GM11168 (cell line): ENCODE measurements around the gene ATP2B1.
"Not testable (repeated sequence)": the region's sequence is repeated elsewhere in the genome, so short reads cannot be mapped to it uniquely, and the experiment has no call there.

Source experiments
- in situ Hi-C: fragments of 300-500 bp; cut with MboI; formaldehyde crosslinking; loops from one replicate; pipeline ENCODE4 v1.12.0; 2022; ENCODE audit warnings: low sequenced_read_pairs; ENCODE audit not compliant: unreplicated experiment

The ATP2B1 gene

DNA sequence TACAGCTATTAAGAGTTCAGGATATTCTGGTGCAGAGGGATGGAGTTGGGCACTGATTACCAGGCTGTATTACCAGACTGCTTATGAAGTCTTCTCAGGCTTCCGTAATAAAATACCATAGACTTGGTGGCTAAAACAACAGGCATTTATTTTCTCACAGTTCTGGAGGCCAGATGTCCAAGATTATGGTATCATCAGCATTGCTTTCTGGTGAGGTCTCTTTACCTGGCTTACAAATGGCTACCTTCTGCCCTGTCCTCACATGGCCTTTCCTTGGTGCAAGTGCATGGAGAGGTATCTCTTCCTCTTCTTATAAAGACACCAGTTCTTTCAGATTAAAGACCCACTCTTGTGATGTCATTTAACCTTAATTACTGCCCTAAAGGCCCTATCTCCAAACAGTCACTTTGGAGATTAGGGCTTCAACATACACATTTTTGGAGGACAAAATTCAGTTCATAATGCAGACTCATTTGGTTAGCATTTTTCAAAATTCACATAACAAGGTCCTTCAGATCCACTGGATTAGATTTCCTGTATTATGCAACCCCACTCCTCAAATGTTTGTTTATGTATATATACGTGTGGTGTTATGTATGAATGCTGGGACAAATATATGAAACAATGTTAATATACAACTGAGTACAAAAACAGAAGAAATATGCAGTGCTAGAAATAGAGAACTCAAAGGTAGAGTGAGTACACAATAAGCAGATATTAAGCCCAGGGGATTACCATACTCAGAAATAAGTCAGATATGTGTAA lies 9.3 kb upstream of the ATP2B1 start:
- in situ Hi-C loops: loop anchor here (10.0 kb wide), 1 partner anchor 207 kb away; no protein-coding TSS in a partner anchor

- in situ Hi-C loops: loop anchor here (10.0 kb wide), 1 partner anchor 212 kb away; no protein-coding TSS in a partner anchor
Observed at GRCh38 chr12:89712706-89713105, 4.1 kb upstream of the ATP2B1 start.

GRCh38 chr12:89710873-89711750 lies 2.5 kb upstream of the ATP2B1 start:
- in situ Hi-C loops: loop anchor here (10.0 kb wide), 1 partner anchor 214 kb away; no protein-coding TSS in a partner anchor

DNA sequence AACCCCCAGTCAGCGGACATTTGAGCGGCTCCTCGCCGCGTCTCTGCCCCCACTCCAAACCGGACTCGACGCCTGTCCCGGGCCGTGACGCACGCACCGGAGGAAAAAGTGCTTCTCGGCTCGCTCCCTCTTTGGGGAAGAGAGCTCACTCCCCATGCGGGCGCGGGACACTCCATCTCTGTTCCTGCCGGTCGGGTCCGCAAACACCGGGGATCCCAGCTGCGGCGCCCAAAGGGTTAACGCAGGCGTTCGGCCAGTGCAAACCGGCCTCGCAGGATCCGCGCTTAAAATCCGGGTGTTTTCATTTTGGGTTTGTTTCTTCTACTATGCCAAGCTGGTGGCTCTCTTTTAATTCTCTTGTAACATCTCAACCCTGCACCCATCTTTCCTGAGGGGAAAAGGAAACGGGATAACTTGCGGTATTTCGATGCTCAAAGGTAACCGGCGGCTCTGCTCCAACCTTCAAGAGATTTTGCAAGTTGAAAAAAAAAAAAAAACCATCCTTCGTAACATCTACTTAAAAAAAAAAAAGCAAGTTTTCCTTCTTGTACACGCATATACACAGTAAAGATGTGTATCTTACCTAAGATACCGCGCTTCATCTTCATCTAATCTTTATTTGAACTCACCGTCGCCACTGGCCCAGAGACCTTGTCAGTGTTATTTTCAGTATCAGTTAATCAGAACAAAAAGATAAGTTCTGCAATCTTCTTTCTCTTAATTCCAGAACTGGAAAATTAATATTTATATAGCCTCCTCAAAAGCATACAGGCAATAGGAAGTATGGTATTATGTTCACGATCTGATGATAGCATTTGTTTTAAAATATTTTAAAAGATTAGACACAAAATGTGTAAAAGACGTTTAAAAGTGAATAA lies 1.6 kb upstream of the ATP2B1 start:
- in situ Hi-C loops: loop anchor here (10.0 kb wide), 1 partner anchor 215 kb away; no protein-coding TSS in a partner anchor

DNA sequence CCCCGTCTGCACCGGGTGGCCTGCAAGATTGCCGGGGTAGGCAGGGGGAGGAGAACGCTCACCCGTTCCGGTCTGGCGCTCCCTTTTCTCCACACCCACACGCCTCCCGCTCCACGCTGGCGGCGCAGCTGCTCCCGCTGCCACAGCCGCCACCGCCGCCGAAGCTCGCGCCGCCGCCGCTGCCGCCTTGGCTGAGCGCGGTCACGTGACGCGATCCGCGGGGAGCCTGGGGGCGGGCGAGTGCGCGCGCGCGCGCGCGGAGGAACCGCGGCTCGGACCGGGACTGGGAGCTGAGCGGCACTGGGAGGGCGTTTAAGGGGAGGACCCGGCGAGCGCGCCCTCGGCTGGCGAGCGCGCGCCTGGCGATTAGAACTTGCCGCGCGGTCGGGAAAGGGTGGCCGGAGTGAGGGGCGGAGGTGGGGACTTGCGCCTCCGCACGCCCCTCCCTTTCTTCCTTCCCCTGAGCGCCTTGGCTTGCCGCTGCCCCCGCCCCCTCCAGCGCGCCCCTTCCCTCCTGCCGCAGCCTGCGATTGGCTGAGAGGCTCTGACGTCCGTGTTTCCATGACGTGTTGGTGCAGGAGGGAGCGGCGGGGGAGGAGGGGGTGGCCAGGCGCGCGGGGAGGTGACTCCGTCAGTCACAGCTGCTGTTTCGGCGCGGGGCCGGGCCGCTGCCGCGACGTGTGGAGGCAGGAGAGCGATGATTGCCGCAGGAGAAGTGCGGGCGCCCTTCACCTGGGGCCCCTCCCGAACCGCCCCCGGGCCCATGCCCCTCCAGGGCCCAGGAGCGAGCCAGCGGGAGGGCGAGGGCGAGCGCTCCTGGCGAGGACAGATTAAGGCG lies 738 bp upstream of the ATP2B1 start:
- in situ Hi-C loops: no loop called here

GRCh38 chr12:89707703-89708564 lies 704 bp downstream of the ATP2B1 start:
- in situ Hi-C loops: no loop called here

DNA sequence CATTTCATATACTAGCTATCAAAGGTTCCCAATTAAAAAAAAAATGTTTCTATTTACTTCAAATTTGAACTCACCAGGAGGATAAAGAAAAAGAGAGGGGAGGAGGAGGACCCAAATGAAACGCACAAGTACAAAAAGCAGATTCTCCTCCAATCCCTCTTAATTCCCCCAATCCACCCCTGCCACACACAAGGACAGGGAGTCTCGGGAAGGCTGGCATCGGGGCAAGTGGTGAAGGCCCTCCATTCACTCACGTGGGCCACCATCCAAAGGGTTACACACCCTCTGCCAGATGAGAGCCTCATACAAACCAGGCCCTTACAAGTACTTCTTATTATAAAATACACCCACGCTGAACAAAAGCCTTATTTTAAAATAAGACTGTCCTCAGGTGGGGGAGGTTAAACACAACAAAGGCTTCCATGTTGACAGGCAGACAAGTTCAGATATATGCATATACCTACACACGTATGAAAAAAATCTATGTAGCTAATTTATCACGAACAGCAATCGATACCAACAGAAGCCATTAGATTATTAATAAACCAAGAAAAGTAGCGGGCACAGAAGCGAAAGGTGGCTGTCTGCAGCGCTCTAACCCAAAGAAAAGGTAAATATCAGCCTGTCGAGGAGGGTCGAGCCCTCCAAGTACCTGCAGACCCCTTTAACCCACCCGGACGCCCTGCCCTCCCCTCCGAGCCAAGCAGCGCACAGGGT lies 1.5 kb downstream of the ATP2B1 start:
- in situ Hi-C loops: no loop called here

- in situ Hi-C loops: no loop called here
Observed at GRCh38 chr12:89706551-89706950, 2.1 kb downstream of the ATP2B1 start.

DNA sequence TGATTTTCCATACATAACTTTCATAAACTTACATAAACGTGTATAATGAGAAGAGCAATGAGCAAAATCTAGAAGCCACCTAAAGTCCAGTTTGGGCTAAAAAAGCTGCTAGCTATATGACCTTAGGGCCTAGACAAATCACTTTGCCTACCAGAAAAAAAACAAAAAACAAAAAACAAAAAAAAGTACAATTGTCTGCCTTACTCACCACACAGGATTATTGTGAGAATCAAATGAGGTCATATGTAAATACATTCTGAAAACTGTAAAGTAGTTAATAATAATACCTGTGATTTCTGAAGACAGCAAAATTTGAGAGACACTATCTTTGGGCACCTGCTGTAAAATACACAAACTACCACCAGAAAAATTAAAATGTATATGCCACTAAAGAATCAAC lies 4.2 kb downstream of the ATP2B1 start:
- in situ Hi-C loops: no loop called here

GRCh38 chr12:89703768-89704167 lies 4.9 kb downstream of the ATP2B1 start:
- in situ Hi-C loops: no loop called here

DNA sequence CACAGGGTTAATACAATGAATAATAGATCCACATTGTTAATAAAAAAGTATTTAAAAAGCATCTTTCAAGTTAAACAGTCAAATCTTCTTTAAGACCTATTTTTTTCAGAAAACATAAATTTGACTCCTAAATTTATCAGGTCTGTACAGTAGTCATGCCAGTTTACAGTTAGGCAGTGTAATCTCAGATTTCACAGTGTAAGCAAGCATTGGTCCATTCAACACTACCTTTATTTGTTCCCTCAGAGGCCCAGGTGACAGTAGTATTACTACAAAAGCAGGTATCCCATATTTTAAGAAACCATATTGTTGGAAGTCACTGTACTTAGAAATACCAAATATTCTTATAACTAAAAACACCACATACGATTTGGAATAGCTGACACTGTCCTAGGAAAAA lies 6.1 kb downstream of the ATP2B1 start:
- in situ Hi-C loops: no loop called here

- in situ Hi-C loops: no loop called here
Observed at GRCh38 chr12:89701606-89702206, 6.9 kb downstream of the ATP2B1 start.

GRCh38 chr12:89700191-89700810 lies 8.3 kb downstream of the ATP2B1 start:
- in situ Hi-C loops: no loop called here

DNA sequence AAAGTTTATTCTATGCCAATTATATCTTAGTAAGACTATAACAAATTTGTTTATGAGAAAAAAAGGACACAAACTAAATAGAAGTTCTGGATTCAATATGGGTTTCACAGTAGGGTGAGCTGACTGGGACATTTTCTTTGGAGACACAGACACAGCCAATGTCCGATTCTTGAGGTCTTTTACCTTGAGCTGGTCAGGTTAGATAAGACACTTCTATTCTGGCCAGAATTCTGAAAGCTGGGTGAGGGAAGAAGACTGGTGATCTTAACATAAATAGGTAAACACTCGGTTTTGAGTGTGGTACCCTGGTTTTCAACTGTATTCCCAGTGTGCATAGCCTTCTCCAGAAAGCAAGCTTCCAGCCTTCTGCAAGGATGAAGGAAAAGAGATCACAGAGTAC lies 10.0 kb downstream of the ATP2B1 start:
- in situ Hi-C loops: no loop called here

- in situ Hi-C loops: not testable (repeated sequence)
Observed at GRCh38 chr12:89697728-89698127, 10.9 kb downstream of the ATP2B1 start.

DNA sequence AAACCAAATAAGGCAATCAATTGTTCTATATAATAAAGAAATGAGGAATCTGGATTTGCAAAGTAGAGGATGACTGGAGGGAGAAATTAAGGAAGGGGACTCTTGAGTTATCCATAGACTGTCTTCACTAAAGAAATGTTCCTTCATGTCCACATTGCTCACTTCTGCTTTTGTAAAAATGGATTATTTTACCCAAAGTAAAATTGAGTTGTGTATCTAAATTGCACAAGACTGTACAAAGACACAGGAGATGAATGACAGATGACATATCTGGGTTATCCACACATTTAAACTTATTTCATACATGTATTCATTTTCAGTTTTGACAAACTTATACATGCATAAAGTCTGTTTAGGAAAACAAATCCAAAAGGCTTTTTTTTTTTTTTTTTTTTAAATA lies 11.3 kb downstream of the ATP2B1 start:
- in situ Hi-C loops: no loop called here

DNA sequence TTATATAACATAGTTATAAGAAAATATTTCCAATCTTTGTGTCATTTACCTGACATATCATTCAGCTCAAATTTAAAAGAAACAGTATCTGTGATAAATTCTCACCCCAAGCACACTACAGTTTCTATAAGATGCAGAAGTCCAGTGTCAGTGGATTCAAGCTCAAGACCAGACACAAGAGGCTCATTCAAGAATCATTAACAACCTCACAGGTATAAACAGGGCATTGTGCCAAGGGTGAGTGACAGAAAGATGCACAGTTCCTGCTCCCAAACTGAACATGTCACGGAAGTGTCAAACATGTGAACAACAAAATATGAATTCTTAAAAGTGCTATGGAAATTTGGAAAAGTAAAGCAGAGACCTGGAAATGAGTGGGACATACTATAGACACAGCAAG lies 12.8 kb downstream of the ATP2B1 start:
- in situ Hi-C loops: no loop called here
